Prostate gland (tissue), 2 donors: ENCODE results near the gene CACNA1F. TPM values are rescaled to one million over a fixed set of nuclear protein-coding genes. Genes with fewer than 3 reads are reported as not detected.

Source experiments
- DNase-seq: peaks from one replicate; pipeline ENCODE4 v3.0.0-alpha.2; 2019; ENCODE audit warnings: low spot score
- H3K27ac ChIP-seq, 2 donors: fragments of 200-600 bp; sonication (generic); 2 replicates each; pipeline ENCODE4 v1.5.1; 2017 to 2019
- H3K27me3 ChIP-seq: fragments of 200-600 bp; sonication (generic); replicated peaks from 2 replicates; pipeline ENCODE4 v1.5.1; 2019; ENCODE audit not compliant: insufficient read depth
- H3K36me3 ChIP-seq, 2 donors: fragments of 200-600 bp; sonication (generic); 1 replicate in 1 of 2; 2 replicates in 1 of 2; pipeline versions ENCODE4 v1.5.1 to v1.8.1; 2017 to 2019
- H3K4me1 ChIP-seq: fragments of 200-600 bp; sonication (generic); replicated peaks from 2 replicates; pipeline ENCODE4 v1.5.1; 2019
- H3K4me3 ChIP-seq, 2 donors: fragments of 200-600 bp; sonication (generic); 2 replicates each; pipeline ENCODE4 v1.5.1; 2017 to 2019
- H3K9me3 ChIP-seq: fragments of 200-600 bp; sonication (generic); 2 replicates; pipeline ENCODE4 v1.5.1; 2017
- POLR2A ChIP-seq: fragments of 450-650 bp; IDR thresholded peaks from one replicate; pipeline ENCODE4 v1.6.1; 2016; ENCODE audit warnings: antibody characterized with exemption, mild to moderate bottlenecking
- POLR2AphosphoS5 ChIP-seq: sonication (generic); formaldehyde crosslinking; IDR thresholded peaks from one replicate; pipeline ENCODE4 v1.6.1; 2017; ENCODE audit warnings: antibody characterized with exemption
- WGBS: methylation state at CpG from one replicate; pipeline ENCODE4 v1.1.5; 2018; 5-methylcytosine and 5-hydroxymethylcytosine counted together
- intact Hi-C: fragments of 100-400 bp; cut with DNase I; formaldehyde crosslinking; loops from one replicate; pipeline ENCODE4 v1.14.2; 2022
- total RNA-seq, 2 donors: library from RNA; depleted of rRNA; stranded (reverse); fragments of >200 nt; gene quantifications; one replicate each; pipeline ENCODE4 v1.1.0, GENCODE V29; 2016
- TF ChIP-seq, protein P1 (sequence below), 4 experiments: fragments of 200-600 bp in 2 of 4; fragments of 450-650 bp in 2 of 4; sonication (generic) in 2 of 4; IDR thresholded peaks; 1 replicate in 3 of 4; 2 replicates in 1 of 4; pipeline ENCODE4 v1.5.1; 2016 to 2019; ENCODE audit warnings: antibody characterized with exemption in 4 of 4, mild to moderate bottlenecking in 2 of 4, moderate library complexity in 2 of 4

Gene CACNA1F
- total RNA-seq, 2 donors from 2014 or later: 0.17 TPM; not detected in 1

- H3K36me3 ChIP-seq: no peaks in the 10 kb centered on the region
- WGBS: 84% methylated on average over 2 of the region's 2 CpGs
- H3K9me3 ChIP-seq: no peaks in the 10 kb centered on the region
- H3K4me3 ChIP-seq: no peak overlapping the region
- DNase-seq: no peak
- TF ChIP-seq POLR2A (no peak), POLR2AphosphoS5 (no peak)
- TF ChIP-seq, protein P1, sequence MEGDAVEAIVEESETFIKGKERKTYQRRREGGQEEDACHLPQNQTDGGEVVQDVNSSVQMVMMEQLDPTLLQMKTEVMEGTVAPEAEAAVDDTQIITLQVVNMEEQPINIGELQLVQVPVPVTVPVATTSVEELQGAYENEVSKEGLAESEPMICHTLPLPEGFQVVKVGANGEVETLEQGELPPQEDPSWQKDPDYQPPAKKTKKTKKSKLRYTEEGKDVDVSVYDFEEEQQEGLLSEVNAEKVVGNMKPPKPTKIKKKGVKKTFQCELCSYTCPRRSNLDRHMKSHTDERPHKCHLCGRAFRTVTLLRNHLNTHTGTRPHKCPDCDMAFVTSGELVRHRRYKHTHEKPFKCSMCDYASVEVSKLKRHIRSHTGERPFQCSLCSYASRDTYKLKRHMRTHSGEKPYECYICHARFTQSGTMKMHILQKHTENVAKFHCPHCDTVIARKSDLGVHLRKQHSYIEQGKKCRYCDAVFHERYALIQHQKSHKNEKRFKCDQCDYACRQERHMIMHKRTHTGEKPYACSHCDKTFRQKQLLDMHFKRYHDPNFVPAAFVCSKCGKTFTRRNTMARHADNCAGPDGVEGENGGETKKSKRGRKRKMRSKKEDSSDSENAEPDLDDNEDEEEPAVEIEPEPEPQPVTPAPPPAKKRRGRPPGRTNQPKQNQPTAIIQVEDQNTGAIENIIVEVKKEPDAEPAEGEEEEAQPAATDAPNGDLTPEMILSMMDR (IDR thresholded peaks at IDR 0.05): no peak
- H3K27me3 ChIP-seq: no peaks in the 10 kb centered on the region
- H3K27ac ChIP-seq: no peak overlapping the region
- intact Hi-C loops: no loop called here
- no peaks in the 10 kb centered on the region for H3K4me1 ChIP-seq
These were observed 53.8 kb downstream of the CACNA1F start for GRCh38 chrX:49179358-49179757.

DNA sequence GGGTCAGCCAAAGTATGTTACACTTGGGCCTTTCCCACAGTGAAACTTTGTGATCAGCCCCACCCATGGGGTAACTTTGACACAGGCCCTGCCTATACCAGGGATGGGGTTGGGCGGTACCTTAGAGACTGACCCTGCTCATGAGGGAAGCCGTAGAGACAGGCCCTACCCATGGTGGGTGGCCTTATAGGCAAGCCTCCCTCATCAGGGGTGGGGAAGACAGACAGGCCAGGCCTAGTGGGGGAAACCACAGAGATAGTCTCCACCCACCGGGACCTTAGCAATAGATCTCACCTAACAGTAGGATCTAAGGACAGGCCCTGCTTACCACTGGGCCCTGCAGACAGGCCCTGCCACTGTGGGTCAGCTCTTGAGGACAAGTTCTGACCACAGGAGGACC is 54.6 kb downstream of the CACNA1F start:
- intact Hi-C loops: no loop called here
- Histone ChIP-seq H3K4me3 (no peak overlapping the region), H3K4me1 (no peaks in the 10 kb centered on the region), H3K36me3 (no peaks in the 10 kb centered on the region), H3K9me3 (no peaks in the 10 kb centered on the region), H3K27ac (no peak overlapping the region), H3K27me3 (no peaks in the 10 kb centered on the region)
- WGBS: 93% methylated on average over 3 of the region's 3 CpGs
- no peak for TF ChIP-seq POLR2AphosphoS5
- TF ChIP-seq POLR2A: no peak
- TF ChIP-seq, protein P1 (IDR thresholded peaks at IDR 0.05): no peak
- no peak for DNase-seq

GRCh38 chrX:49177873-49178480 is 55.2 kb downstream of the CACNA1F start:
- no peak for DNase-seq
- no peaks in the 10 kb centered on the region for H3K4me1 ChIP-seq
- intact Hi-C loops: no loop called here
- no peak overlapping the region for H3K27ac ChIP-seq
- no peaks in the 10 kb centered on the region for H3K9me3 ChIP-seq
- no peaks in the 10 kb centered on the region for H3K36me3 ChIP-seq
- no peak for TF ChIP-seq POLR2A
- TF ChIP-seq, protein P1 (IDR thresholded peaks at IDR 0.05): peak in 1 of 4 experiments; percentile 2
- WGBS: 86% methylated on average over 12 of the region's 23 CpGs
- H3K27me3 ChIP-seq: no peaks in the 10 kb centered on the region
- no peak overlapping the region for H3K4me3 ChIP-seq

DNA sequence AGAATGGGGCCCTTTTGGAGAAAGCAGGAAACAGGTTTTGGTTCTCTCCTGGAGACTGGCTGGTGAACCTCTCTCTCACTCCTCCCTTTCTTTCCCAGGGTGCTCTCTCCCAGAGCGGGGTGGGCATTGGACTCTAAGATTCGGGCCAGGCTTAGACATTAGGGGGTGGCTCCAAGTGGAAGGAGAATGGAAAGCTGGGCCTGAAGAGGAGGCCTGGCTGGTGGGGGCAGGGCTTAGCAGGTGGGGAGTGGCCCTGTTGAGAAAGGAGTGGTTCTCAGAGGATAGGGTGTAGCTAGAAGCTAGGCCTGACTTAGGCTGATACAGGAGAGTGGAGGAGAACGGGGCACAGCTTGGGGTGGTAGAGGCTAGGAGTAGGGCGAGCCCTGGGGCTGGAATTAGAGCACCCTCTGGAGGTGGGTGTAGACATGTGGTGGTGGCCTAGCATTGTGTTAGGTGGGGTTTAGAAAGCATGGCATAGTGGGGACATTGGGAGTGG is 55.8 kb downstream of the CACNA1F start:
- Histone ChIP-seq H3K27ac (peak overlapping the region; percentile 45 to 50), H3K27me3 (no peaks in the 10 kb centered on the region), H3K4me1 (no peaks in the 10 kb centered on the region), H3K4me3 (no peak overlapping the region), H3K9me3 (no peaks in the 10 kb centered on the region), H3K36me3 (no peaks in the 10 kb centered on the region)
- no peak for DNase-seq
- intact Hi-C loops: no loop called here
- TF ChIP-seq POLR2A: no peak
- TF ChIP-seq, protein P1 (IDR thresholded peaks at IDR 0.05): peak in 1 of 4 experiments; percentile 11
- WGBS: 49% methylated on average over 4 of the region's 4 CpGs
